ENCODE results near the gene C5orf46. TPM values are rescaled to one million over a fixed set of nuclear protein-coding genes. Genes with fewer than 3 reads are reported as not detected.

Gene C5orf46
- polyA plus RNA-seq, 1 donor, result not detected

GRCh38 chr5:147857302-147858129 lies 48.8 kb downstream of the C5orf46 start:
- peak; percentile 49 for DNase-seq

- DNase-seq, result no peak
These were observed 49.5 kb downstream of the C5orf46 start for GRCh38 chr5:147856801-147857200.

GRCh38 chr5:147855774-147856069 lies 50.6 kb downstream of the C5orf46 start:
- DNase-seq, result no peak

GRCh38 chr5:147854894-147855773 lies 51.2 kb downstream of the C5orf46 start:
- DNase-seq, result no peak

GRCh38 chr5:147854331-147854730 lies 52.0 kb downstream of the C5orf46 start:
- DNase-seq, result no peak

- no peak for DNase-seq
These were observed 52.9 kb downstream of the C5orf46 start for GRCh38 chr5:147853372-147853987.

GRCh38 chr5:147852365-147852764 lies 54.0 kb downstream of the C5orf46 start:
- DNase-seq, result no peak

GRCh38 chr5:147851578-147851977 lies 54.8 kb downstream of the C5orf46 start:
- DNase-seq, result no peak

GRCh38 chr5:147849226-147849625 lies 57.1 kb downstream of the C5orf46 start:
- DNase-seq, result no peak

- no peak for DNase-seq
These were observed 60.7 kb downstream of the C5orf46 start for GRCh38 chr5:147845618-147846017.

GRCh38 chr5:147844846-147845245 lies 61.5 kb downstream of the C5orf46 start:
- no peak for DNase-seq

- DNase-seq, result no peak
These were observed 63.5 kb downstream of the C5orf46 start for GRCh38 chr5:147842869-147843268.

Other genes starting within 250 kb of the C5orf46 start
- gene JAKMIP2, start 123.8 kb downstream of the C5orf46 start, polyA plus RNA-seq (ENCODE audit: insufficient read length), result 1.3 TPM
- not detected for gene SPINK1, start 74.9 kb downstream of the C5orf46 start, polyA plus RNA-seq (ENCODE audit: insufficient read length)
- gene SCGB3A2, start 27.8 kb downstream of the C5orf46 start, polyA plus RNA-seq (ENCODE audit: insufficient read length), result not detected
- 0.41 TPM for gene SPINK5, start 157.4 kb upstream of the C5orf46 start, polyA plus RNA-seq (ENCODE audit: insufficient read length)